DND-41 (cell line): Measurements from ENCODE around the gene PEX19.

ENCODE experiments used
- ATAC-seq: fragments of 200-7000 bp; cut with Tn5 transposase; 3 replicates; pipeline ENCODE4 v1.9.1; 2021; ENCODE audit warnings: low read depth; ENCODE audit not compliant: insufficient read depth
- DNase-seq: peaks from one replicate; pipeline ENCODE4 v3.0.0-alpha.2; 2020
- H2AFZ ChIP-seq: 2 replicates; pipeline ENCODE4 v1.6.0; 2012; ENCODE audit warnings: low read depth, low read length
- H3K27ac ChIP-seq: 2 replicates; pipeline ENCODE4 v1.5.1; 2012; ENCODE audit warnings: low read length, inconsistent platforms
- H3K27me3 ChIP-seq: fragments of 200-600 bp; sonication (generic); 2 replicates; pipeline ENCODE4 v1.6.0; 2012; ENCODE audit warnings: low read length, mild to moderate bottlenecking, inconsistent platforms; ENCODE audit not compliant: insufficient read depth, poor library complexity
- H3K36me3 ChIP-seq: 2 replicates; pipeline ENCODE4 v1.5.1; 2012; ENCODE audit warnings: low read length, inconsistent platforms; ENCODE audit not compliant: insufficient read depth
- H3K4me1 ChIP-seq: 2 replicates; pipeline ENCODE4 v1.5.1; 2012; ENCODE audit warnings: mild to moderate bottlenecking, low read length; ENCODE audit not compliant: insufficient read depth
- H3K4me2 ChIP-seq: 2 replicates; pipeline ENCODE4 v1.6.0; 2012; ENCODE audit warnings: mild to moderate bottlenecking, moderate library complexity, low read length, inconsistent platforms; ENCODE audit not compliant: insufficient read depth
- H3K4me3 ChIP-seq, 2 experiments: fragments of 200-600 bp in 1 of 2; shearing (Covaris generic) in 1 of 2; 2 replicates each; pipeline ENCODE4 v1.5.1; 2012 to 2016; ENCODE audit warnings: inconsistent platforms in 2 of 2, low read length in 2 of 2, mild to moderate bottlenecking in 2 of 2, low read depth in 1 of 2, moderate library complexity in 1 of 2
- H3K79me2 ChIP-seq: 2 replicates; pipeline ENCODE4 v1.6.0; 2012; ENCODE audit warnings: low read length, inconsistent platforms; ENCODE audit not compliant: insufficient read depth
- H3K9ac ChIP-seq: 2 replicates; pipeline ENCODE4 v1.6.0; 2012; ENCODE audit warnings: low read depth, mild to moderate bottlenecking, inconsistent platforms, low read length, moderate library complexity
- H3K9me3 ChIP-seq: 2 replicates; pipeline ENCODE4 v1.5.1; 2012; ENCODE audit warnings: low read length, moderate library complexity, mild to moderate bottlenecking, inconsistent platforms; ENCODE audit not compliant: insufficient read depth, severe bottlenecking
- H4K20me1 ChIP-seq: 2 replicates; pipeline ENCODE4 v1.6.0; 2012; ENCODE audit warnings: low read length; ENCODE audit not compliant: insufficient read depth
- CTCF ChIP-seq: IDR thresholded peaks from 2 replicates; pipeline ENCODE4 v1.5.1; 2012; ENCODE audit warnings: borderline replicate concordance, low read length, moderate library complexity, mild to moderate bottlenecking; ENCODE audit not compliant: poor library complexity, severe bottlenecking; ENCODE audit errors: extremely low read depth
- EZH2 ChIP-seq: IDR thresholded peaks from 3 replicates; pipeline ENCODE4 v1.6.1; 2012; ENCODE audit warnings: borderline replicate concordance, low read depth, mild to moderate bottlenecking, moderate library complexity, low read length, inconsistent platforms; ENCODE audit not compliant: severe bottlenecking

Gene PEX19

DNA sequence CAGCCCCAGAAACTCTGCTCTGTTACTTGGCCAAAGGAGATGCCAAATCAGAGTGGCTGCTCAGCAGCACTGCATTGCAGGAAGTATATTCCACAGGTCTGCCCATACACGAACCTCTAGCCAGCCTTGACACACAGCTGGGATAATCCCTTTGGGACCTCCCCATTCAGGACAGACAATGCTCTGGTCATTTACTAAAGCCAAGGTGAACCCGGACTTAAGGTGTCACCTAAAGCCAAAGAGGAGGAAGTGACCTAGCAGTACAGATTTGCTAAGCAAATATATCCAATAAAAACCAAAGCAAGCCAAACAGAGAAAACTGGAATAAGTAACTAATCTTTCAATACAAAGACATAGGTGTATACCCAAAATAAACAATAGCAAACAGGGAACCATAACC is 30.4 kb upstream of the PEX19 start:
- Histone ChIP-seq H3K36me3 (peaks cover 84% of the 10 kb centered on the region), H3K79me2 (peaks cover 13% of the 10 kb centered on the region), H3K9ac (no peak overlapping the region), H3K4me2 (no peak overlapping the region), H3K27me3 (no peaks in the 10 kb centered on the region), H3K4me3 (no peak overlapping the region), H3K4me1 (no peaks in the 10 kb centered on the region), H4K20me1 (no peaks in the 10 kb centered on the region), H3K9me3 (no peaks in the 10 kb centered on the region), H2AFZ (no peak overlapping the region), H3K27ac (no peak overlapping the region)
- no peak for DNase-seq
- ATAC-seq: no peak
- no peak for TF ChIP-seq EZH2
- TF ChIP-seq CTCF: no peak

- Histone ChIP-seq H2AFZ (no peak overlapping the region), H3K9ac (no peak overlapping the region), H3K4me1 (no peaks in the 10 kb centered on the region), H3K79me2 (no peaks in the 10 kb centered on the region), H3K27me3 (no peaks in the 10 kb centered on the region), H3K27ac (no peak overlapping the region), H3K4me3 (no peak overlapping the region), H3K36me3 (peaks cover 91% of the 10 kb centered on the region), H3K4me2 (no peak overlapping the region), H4K20me1 (no peaks in the 10 kb centered on the region), H3K9me3 (no peaks in the 10 kb centered on the region)
- DNase-seq (no peak), ATAC-seq (no peak)
- no peak for TF ChIP-seq CTCF
- TF ChIP-seq EZH2: no peak
Measured at GRCh38 chr1:160309571-160309970, 24.6 kb upstream of the PEX19 start.

DNA sequence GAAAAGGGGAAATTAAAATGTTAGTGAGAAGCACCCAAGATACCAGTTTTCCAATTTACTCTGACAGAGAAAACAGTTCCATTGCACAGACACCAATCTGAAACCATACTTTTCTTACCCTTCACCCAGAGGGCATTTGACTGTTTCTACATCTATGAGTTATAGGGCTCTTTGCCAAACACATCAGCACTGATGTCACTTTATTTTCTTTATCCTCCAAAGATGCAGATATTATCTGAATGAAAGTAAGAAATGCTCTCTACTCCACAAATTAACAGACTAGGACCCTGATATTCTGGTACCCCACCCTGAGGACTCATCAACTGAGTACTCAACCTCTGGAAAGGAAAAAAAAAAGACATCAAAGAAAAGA is 24.2 kb upstream of the PEX19 start:
- Histone ChIP-seq H3K9me3 (no peaks in the 10 kb centered on the region), H3K36me3 (peaks cover 91% of the 10 kb centered on the region), H3K27me3 (no peaks in the 10 kb centered on the region), H3K27ac (no peak overlapping the region), H3K9ac (no peak overlapping the region), H3K4me2 (no peak overlapping the region), H3K4me3 (no peak overlapping the region), H4K20me1 (no peaks in the 10 kb centered on the region), H3K79me2 (no peaks in the 10 kb centered on the region), H3K4me1 (no peaks in the 10 kb centered on the region), H2AFZ (no peak overlapping the region)
- no peak for DNase-seq
- no peak for TF ChIP-seq EZH2
- TF ChIP-seq CTCF: no peak
- ATAC-seq: no peak
